PC-9 (cell line): ENCODE measurements around the gene CMTM8. TPM values are rescaled to one million over a fixed set of nuclear protein-coding genes. Genes with fewer than 3 reads are reported as not detected.

ENCODE experiments used
- BruUV-seq: library from RNA; stranded (reverse); fragments of 400-500 nt; replicated peaks from 2 replicates; lab custom pipeline; 2021; lab: Mats Ljungman, UMichigan
- CTCF ChIA-PET: fragments of 300-600 bp; sonication (Branson Sonifier 250); formaldehyde crosslinking; loops from one replicate; lab custom pipeline; 2022; ENCODE audit warnings: antibody characterized with exemption; lab: Charles Lee
- POLR2A ChIA-PET: fragments of 300-600 bp; sonication (Branson Sonifier 250); formaldehyde crosslinking; loops from one replicate; lab custom pipeline; 2022; ENCODE audit warnings: antibody characterized with exemption; ENCODE audit not compliant: unreplicated experiment; lab: Charles Lee
- DNase-seq, 2 experiments: peaks; one replicate each; pipeline versions ENCODE4 v3.0.0 to v3.0.0-alpha.2; 2015 to 2022; ENCODE audit warnings: mixed read lengths in 1 of 2
- H2AFZ ChIP-seq: fragments of 200-600 bp; sonication (generic); 2 replicates; pipeline ENCODE4 v1.8.1; 2017; ENCODE audit warnings: antibody characterized with exemption
- H3F3A ChIP-seq: fragments of 200-600 bp; sonication (generic); 2 replicates; pipeline ENCODE4 v1.8.1; 2017; ENCODE audit warnings: antibody characterized with exemption, mild to moderate bottlenecking, low read depth; ENCODE audit not compliant: insufficient read depth
- H3K27ac ChIP-seq: fragments of 200-600 bp; sonication (generic); 2 replicates; pipeline ENCODE4 v1.6.1; 2016; ENCODE audit warnings: mixed run types
- H3K27me3 ChIP-seq: fragments of 200-600 bp; sonication (generic); 2 replicates; pipeline ENCODE4 v1.6.1; 2016; ENCODE audit warnings: low read depth, mixed run types; ENCODE audit not compliant: insufficient read depth
- H3K36me3 ChIP-seq: fragments of 200-600 bp; sonication (generic); 2 replicates; pipeline ENCODE4 v1.6.1; 2016; ENCODE audit warnings: low read depth, mixed run types
- H3K4me1 ChIP-seq: fragments of 200-600 bp; sonication (generic); replicated peaks from 2 replicates; pipeline ENCODE4 v1.6.1; 2016; ENCODE audit warnings: mixed run types; ENCODE audit not compliant: insufficient read depth
- H3K4me2 ChIP-seq: fragments of 200-600 bp; sonication (generic); 2 replicates; pipeline ENCODE4 v1.6.1; 2017; ENCODE audit warnings: mixed run types
- H3K4me3 ChIP-seq: fragments of 200-600 bp; sonication (generic); 2 replicates; pipeline ENCODE4 v1.6.1; 2016; ENCODE audit warnings: mixed run types
- H3K79me2 ChIP-seq: fragments of 200-600 bp; sonication (generic); 2 replicates; pipeline ENCODE4 v1.6.1; 2017; ENCODE audit warnings: low read depth, mixed run types
- H3K9me2 ChIP-seq: fragments of 200-600 bp; sonication (generic); 2 replicates; pipeline ENCODE4 v1.8.1; 2017; ENCODE audit warnings: mild to moderate bottlenecking; ENCODE audit not compliant: insufficient read depth
- H3K9me3 ChIP-seq: fragments of 200-600 bp; sonication (generic); 2 replicates; pipeline ENCODE4 v1.8.1; 2016; ENCODE audit warnings: low read depth; ENCODE audit not compliant: insufficient read depth
- H4K20me1 ChIP-seq: fragments of 200-600 bp; sonication (generic); 2 replicates; pipeline ENCODE4 v1.8.1; 2017; ENCODE audit not compliant: insufficient read depth
- EZH2 ChIP-seq: fragments of 200-600 bp; sonication (generic); IDR thresholded peaks from 2 replicates; pipeline ENCODE4 v1.8.0; 2017; ENCODE audit warnings: antibody characterized with exemption, low read depth
- intact Hi-C: fragments of 100-400 bp; cut with micrococcal nuclease; formaldehyde crosslinking; loops from one replicate; pipeline ENCODE4 v1.10.0; 2022; ENCODE audit not compliant: unreplicated experiment
- total RNA-seq: library from RNA; stranded (reverse); gene quantifications from 2 replicates; pipeline ENCODE4 v1.2.3, GENCODE V29; 2021
- TF ChIP-seq, protein P1 (sequence below): fragments of 200-600 bp; sonication (generic); conservative IDR thresholded peaks from 2 replicates; pipeline ENCODE4 v1.6.1; 2017; ENCODE audit warnings: mixed run types, antibody characterized with exemption, mild to moderate bottlenecking, moderate library complexity

CMTM8 gene
- total RNA-seq, 1 experiment from 2014 or later: 17.8 TPM

- CTCF ChIA-PET: no interaction called here
- peaks cover 15% of the 10 kb centered on the region; the same call in 1 of the 2 replicates for H3K4me1 ChIP-seq
- H3K27me3 ChIP-seq: no peaks in the 10 kb centered on the region
These were observed 72.7 kb downstream of the CMTM8 start for GRCh38 chr3:32310918-32311839.

GRCh38 chr3:32312251-32312650 lies 73.8 kb downstream of the CMTM8 start:
- intact Hi-C loops: no loop called here
- no peak overlapping the region for H3K4me3 ChIP-seq
- no peaks in the 10 kb centered on the region for H4K20me1 ChIP-seq
- no peak overlapping the region for H2AFZ ChIP-seq
- no peaks in the 10 kb centered on the region for H3K36me3 ChIP-seq
- H3K79me2 ChIP-seq: no peaks in the 10 kb centered on the region
- no peak overlapping the region for H3K4me2 ChIP-seq
- H3K27me3 ChIP-seq: no peaks in the 10 kb centered on the region
- H3K9me3 ChIP-seq: no peaks in the 10 kb centered on the region
- H3K9me2 ChIP-seq: no peaks in the 10 kb centered on the region
- DNase-seq: no peak
- no TSS peak for BruUV-seq
- CTCF ChIA-PET: no interaction called here
- H3K27ac ChIP-seq: no peak overlapping the region
- H3K4me1 ChIP-seq: peaks cover 15% of the 10 kb centered on the region; the same call in 1 of the 2 replicates
- no peak for TF ChIP-seq EZH2
- TF ChIP-seq, protein P1, sequence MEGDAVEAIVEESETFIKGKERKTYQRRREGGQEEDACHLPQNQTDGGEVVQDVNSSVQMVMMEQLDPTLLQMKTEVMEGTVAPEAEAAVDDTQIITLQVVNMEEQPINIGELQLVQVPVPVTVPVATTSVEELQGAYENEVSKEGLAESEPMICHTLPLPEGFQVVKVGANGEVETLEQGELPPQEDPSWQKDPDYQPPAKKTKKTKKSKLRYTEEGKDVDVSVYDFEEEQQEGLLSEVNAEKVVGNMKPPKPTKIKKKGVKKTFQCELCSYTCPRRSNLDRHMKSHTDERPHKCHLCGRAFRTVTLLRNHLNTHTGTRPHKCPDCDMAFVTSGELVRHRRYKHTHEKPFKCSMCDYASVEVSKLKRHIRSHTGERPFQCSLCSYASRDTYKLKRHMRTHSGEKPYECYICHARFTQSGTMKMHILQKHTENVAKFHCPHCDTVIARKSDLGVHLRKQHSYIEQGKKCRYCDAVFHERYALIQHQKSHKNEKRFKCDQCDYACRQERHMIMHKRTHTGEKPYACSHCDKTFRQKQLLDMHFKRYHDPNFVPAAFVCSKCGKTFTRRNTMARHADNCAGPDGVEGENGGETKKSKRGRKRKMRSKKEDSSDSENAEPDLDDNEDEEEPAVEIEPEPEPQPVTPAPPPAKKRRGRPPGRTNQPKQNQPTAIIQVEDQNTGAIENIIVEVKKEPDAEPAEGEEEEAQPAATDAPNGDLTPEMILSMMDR: no peak
- H3F3A ChIP-seq: peaks cover 5% of the 10 kb centered on the region; the same call in 1 of the 2 replicates
- POLR2A ChIA-PET: interaction anchor here (0.7 kb wide), 1 partner anchor 106 kb away, joined by 5 read pairs; no protein-coding TSS in a partner anchor

More at GRCh38 chr3:32310918-32311839, 72.7 kb downstream of the CMTM8 start:
- peaks cover 5% of the 10 kb centered on the region; the same call in 1 of the 2 replicates for H3F3A ChIP-seq
- no peak overlapping the region for H3K4me2 ChIP-seq
- intact Hi-C loops: no loop called here
- POLR2A ChIA-PET: no interaction called here
- no peak for TF ChIP-seq EZH2
- TF ChIP-seq, protein P1: no peak
- BruUV-seq: no TSS peak
- H4K20me1 ChIP-seq: no peaks in the 10 kb centered on the region
- H3K4me3 ChIP-seq: no peak overlapping the region
- H3K36me3 ChIP-seq: no peaks in the 10 kb centered on the region
- H2AFZ ChIP-seq: no peak overlapping the region
- H3K79me2 ChIP-seq: no peaks in the 10 kb centered on the region
- no peak for DNase-seq
- no peak overlapping the region for H3K27ac ChIP-seq
- H3K9me2 ChIP-seq: no peaks in the 10 kb centered on the region
- H3K9me3 ChIP-seq: no peaks in the 10 kb centered on the region

GRCh38 chr3:32313169-32313568 lies 74.7 kb downstream of the CMTM8 start:
- H3K79me2 ChIP-seq: no peaks in the 10 kb centered on the region
- DNase-seq: no peak
- no peak overlapping the region for H2AFZ ChIP-seq
- H3K4me2 ChIP-seq: peak overlapping the region; percentile 67
- no peaks in the 10 kb centered on the region for H3K9me2 ChIP-seq
- peaks cover 5% of the 10 kb centered on the region; the same call in 1 of the 2 replicates for H3F3A ChIP-seq
- POLR2A ChIA-PET: no interaction called here
- 0 out of 2 replicates have a peak overlapping the region, but pooled peaks have one; percentile 21 for H3K27ac ChIP-seq
- TF ChIP-seq EZH2: no peak
- TF ChIP-seq, protein P1: no peak
- CTCF ChIA-PET: interaction anchor here (0.6 kb wide), 1 partner anchor 566 kb away, joined by 6 read pairs; no protein-coding TSS in a partner anchor
- H3K9me3 ChIP-seq: no peaks in the 10 kb centered on the region
- H4K20me1 ChIP-seq: no peaks in the 10 kb centered on the region
- no TSS peak for BruUV-seq
- no peaks in the 10 kb centered on the region for H3K36me3 ChIP-seq
- intact Hi-C loops: no loop called here
- H3K4me1 ChIP-seq: peaks cover 15% of the 10 kb centered on the region; the same call in 1 of the 2 replicates
- no peaks in the 10 kb centered on the region for H3K27me3 ChIP-seq
- no peak overlapping the region for H3K4me3 ChIP-seq
